Left ventricle myocardium inferior (tissue), 1 donor: ENCODE results near the gene KMO. TPM values are rescaled to one million over a fixed set of nuclear protein-coding genes. Genes with fewer than 3 reads are reported as not detected.

Experiments
- DNase-seq: peaks from one replicate; pipeline ENCODE4 v3.0.0-alpha.2; 2020
- H3K27ac ChIP-seq: fragments of 200-600 bp; replicated peaks from 2 replicates; pipeline ENCODE4 v1.8.0; 2021
- H3K27me3 ChIP-seq: fragments of 200-600 bp; 2 replicates; pipeline ENCODE4 v1.8.0; 2021; ENCODE audit warnings: low read depth
- H3K36me3 ChIP-seq: fragments of 200-600 bp; 2 replicates; pipeline ENCODE4 v1.8.0; 2021
- H3K4me1 ChIP-seq: fragments of 200-600 bp; 2 replicates; pipeline ENCODE4 v1.8.0; 2021
- H3K4me3 ChIP-seq: fragments of 200-600 bp; 2 replicates; pipeline ENCODE4 v1.8.0; 2021; ENCODE audit warnings: mild to moderate bottlenecking, moderate library complexity
- H3K9me3 ChIP-seq: fragments of 200-600 bp; replicated peaks from 2 replicates; pipeline ENCODE4 v1.8.0; 2021
- intact Hi-C: fragments of 100-400 bp; cut with micrococcal nuclease; formaldehyde crosslinking; loops from one replicate; pipeline ENCODE4 v1.11.0; 2022
- total RNA-seq: library from RNA; stranded (reverse); fragmentation: NEBNext Ultra II Directional; extraction: Animal tissue kit (Norgen Biotek cat#: 25700); gene quantifications from one replicate; pipeline ENCODE4 v1.2.1, GENCODE V29; 2021
- TF ChIP-seq, protein P1 (sequence below): fragments of 200-600 bp; IDR thresholded peaks from 2 replicates; pipeline ENCODE4 v1.8.0; 2021; ENCODE audit warnings: antibody characterized with exemption, mild to moderate bottlenecking, borderline replicate concordance
- donor health status: DM: no; HTN: yes; CAD: no; lungs with severe emphysema.

Gene KMO
- total RNA-seq, 1 donor from 2014 or later: not detected

DNA sequence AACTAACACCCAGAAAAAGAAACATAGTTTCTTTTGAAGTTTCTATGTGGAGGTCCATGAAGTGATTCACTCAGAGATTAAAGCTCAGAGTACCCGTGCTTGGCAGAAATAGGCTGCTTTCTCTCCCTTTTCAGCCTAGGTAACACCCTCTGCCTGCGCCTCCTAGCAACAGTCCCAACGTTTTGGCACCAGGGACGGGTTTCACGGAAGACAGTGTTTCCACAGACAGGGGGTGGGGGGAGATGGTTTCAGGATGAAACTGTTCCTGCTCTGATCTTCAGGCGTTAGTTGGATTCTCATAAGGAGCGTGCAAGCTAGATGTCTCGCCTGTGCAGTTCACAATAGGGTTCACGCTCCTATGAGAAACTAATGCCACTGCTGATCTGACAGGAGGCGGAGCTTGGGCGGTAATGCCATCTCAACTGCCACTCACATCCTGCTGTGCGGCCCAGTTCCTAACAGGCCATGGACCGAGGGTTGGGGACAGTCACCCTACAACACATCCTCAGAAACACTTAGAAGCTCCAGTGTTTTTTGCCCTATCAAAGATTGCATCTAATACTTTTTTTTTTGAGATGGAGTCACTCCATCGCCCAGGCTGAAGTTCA, 54.8 kb downstream of the KMO start:
- TF ChIP-seq, protein P1, sequence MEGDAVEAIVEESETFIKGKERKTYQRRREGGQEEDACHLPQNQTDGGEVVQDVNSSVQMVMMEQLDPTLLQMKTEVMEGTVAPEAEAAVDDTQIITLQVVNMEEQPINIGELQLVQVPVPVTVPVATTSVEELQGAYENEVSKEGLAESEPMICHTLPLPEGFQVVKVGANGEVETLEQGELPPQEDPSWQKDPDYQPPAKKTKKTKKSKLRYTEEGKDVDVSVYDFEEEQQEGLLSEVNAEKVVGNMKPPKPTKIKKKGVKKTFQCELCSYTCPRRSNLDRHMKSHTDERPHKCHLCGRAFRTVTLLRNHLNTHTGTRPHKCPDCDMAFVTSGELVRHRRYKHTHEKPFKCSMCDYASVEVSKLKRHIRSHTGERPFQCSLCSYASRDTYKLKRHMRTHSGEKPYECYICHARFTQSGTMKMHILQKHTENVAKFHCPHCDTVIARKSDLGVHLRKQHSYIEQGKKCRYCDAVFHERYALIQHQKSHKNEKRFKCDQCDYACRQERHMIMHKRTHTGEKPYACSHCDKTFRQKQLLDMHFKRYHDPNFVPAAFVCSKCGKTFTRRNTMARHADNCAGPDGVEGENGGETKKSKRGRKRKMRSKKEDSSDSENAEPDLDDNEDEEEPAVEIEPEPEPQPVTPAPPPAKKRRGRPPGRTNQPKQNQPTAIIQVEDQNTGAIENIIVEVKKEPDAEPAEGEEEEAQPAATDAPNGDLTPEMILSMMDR: no peak
- peaks cover 4% of the 10 kb centered on the region for H3K9me3 ChIP-seq
- no peaks in the 10 kb centered on the region for H3K4me1 ChIP-seq
- H3K36me3 ChIP-seq: no peaks in the 10 kb centered on the region
- intact Hi-C loops: no loop called here
- H3K27ac ChIP-seq: no peak overlapping the region
- DNase-seq: no peak
- H3K4me3 ChIP-seq: no peak overlapping the region
- H3K27me3 ChIP-seq: no peaks in the 10 kb centered on the region

DNA sequence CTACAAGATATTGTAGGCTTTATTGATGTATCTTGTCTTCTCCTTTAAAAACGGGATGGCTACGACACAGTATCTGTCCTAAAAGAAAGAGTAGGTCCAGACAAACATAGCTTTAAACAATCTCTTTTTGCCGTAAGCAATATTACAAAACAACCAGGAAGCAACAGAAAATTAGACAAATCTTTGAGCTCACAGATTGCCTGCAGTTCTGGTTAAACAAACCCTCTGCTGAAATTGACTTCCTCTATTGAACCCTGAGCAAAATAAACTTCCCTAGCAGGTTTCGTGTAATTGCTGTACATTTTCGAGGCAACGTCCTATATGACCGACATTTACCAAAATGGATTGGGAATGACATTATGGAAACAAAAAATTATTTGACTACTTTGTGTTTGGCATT, 57.3 kb downstream of the KMO start:
- no peak overlapping the region for H3K27ac ChIP-seq
- intact Hi-C loops: no loop called here

DNA sequence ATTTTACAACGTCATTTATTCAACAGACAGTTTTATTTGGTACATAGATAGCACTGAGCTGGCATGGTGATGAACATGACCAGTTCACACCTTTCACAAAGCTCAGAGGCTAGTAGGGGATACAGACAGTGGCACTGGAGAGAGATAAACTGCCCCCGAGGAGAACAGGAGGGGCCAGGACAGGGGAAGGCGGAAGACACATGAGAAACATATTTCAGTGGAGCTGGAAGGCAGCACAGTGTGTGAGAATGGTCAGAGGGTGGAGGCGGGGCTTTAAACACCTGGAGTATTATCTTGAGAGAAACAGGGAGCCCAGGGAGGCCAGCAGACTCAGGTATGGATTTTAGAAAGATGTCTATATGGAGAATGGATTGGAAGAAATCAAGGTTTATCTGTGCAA, 58.5 kb downstream of the KMO start:
- H3K4me3 ChIP-seq: no peak overlapping the region
- H3K27me3 ChIP-seq: no peaks in the 10 kb centered on the region
- H3K4me1 ChIP-seq: no peaks in the 10 kb centered on the region
- H3K9me3 ChIP-seq: no peaks in the 10 kb centered on the region
- H3K36me3 ChIP-seq: peaks cover 7% of the 10 kb centered on the region
- DNase-seq: no peak
- TF ChIP-seq, protein P1: no peak
- H3K27ac ChIP-seq: no peak overlapping the region
- intact Hi-C loops: no loop called here

More for the DNA sequence above, 57.3 kb downstream of the KMO start:
- Histone ChIP-seq H3K4me1 (no peaks in the 10 kb centered on the region), H3K36me3 (peaks cover 6% of the 10 kb centered on the region), H3K9me3 (no peaks in the 10 kb centered on the region), H3K4me3 (no peak overlapping the region), H3K27me3 (no peaks in the 10 kb centered on the region)
- no peak for DNase-seq
- TF ChIP-seq, protein P1: no peak

DNA sequence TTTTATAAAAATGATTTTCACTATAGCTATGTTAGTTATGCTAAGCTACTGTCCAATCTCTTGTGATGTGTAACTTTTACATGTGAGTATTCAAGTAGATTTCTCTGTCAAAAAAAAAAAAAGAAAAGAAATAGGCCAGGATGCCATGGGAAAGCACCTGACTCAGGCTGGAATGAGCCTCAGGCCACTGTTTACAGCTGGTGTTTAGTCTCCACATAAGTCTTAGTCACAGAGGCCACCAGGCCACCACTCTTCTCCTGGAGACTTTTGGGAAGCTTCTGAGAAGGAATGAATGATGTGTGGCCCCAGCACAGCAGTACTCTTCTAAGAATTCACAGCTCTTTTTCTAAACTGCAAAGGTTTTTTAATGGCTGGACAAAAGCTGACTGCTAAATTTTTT, 59.1 kb downstream of the KMO start:
- H3K27ac ChIP-seq: no peak overlapping the region

GRCh38 chr1:241591736-241592135, 59.6 kb downstream of the KMO start:
- intact Hi-C loops: no loop called here
- DNase-seq: no peak
- TF ChIP-seq, protein P1: no peak

More for the DNA sequence above, 59.1 kb downstream of the KMO start:
- H3K4me1 ChIP-seq: no peaks in the 10 kb centered on the region
- no peak for DNase-seq
- H3K27me3 ChIP-seq: no peaks in the 10 kb centered on the region
- H3K36me3 ChIP-seq: peaks cover 7% of the 10 kb centered on the region
- H3K4me3 ChIP-seq: no peak overlapping the region
- intact Hi-C loops: no loop called here
- no peaks in the 10 kb centered on the region for H3K9me3 ChIP-seq
- TF ChIP-seq, protein P1: no peak

More at GRCh38 chr1:241591736-241592135, 59.6 kb downstream of the KMO start:
- Histone ChIP-seq H3K4me3 (no peak overlapping the region), H3K36me3 (peaks cover 7% of the 10 kb centered on the region), H3K9me3 (no peaks in the 10 kb centered on the region), H3K4me1 (no peaks in the 10 kb centered on the region), H3K27ac (no peak overlapping the region), H3K27me3 (no peaks in the 10 kb centered on the region)
